Stimulated activated naive CD8-positive, alpha-beta T cell treated with anti-CD3 and anti-CD28 coated beads, Interleukin-15, Interleukin-2, amounts not matched to agents 100 ng/mL and 50 ng/mL, for 24 hours (primary cell): ENCODE data around the gene COG1.

Source experiments
- H3K27ac Mint-ChIP-seq: one replicate; pipeline ENCODE4 v1.8.0; 2021; ENCODE audit warnings: mild to moderate bottlenecking, mixed read lengths
- H3K27me3 Mint-ChIP-seq: one replicate; pipeline ENCODE4 v1.8.0; 2021; ENCODE audit warnings: mixed read lengths
- H3K36me3 Mint-ChIP-seq: one replicate; pipeline ENCODE4 v1.8.0; 2021; ENCODE audit warnings: low read depth, mixed read lengths
- H3K4me1 Mint-ChIP-seq: one replicate; pipeline ENCODE4 v1.8.0; 2021; ENCODE audit warnings: low read depth, mixed read lengths
- H3K4me3 Mint-ChIP-seq: one replicate; pipeline ENCODE4 v1.8.0; 2021; ENCODE audit warnings: mild to moderate bottlenecking, mixed read lengths
- H3K9me3 Mint-ChIP-seq: one replicate; pipeline ENCODE4 v1.8.0; 2021; ENCODE audit warnings: mixed read lengths

Gene COG1

DNA sequence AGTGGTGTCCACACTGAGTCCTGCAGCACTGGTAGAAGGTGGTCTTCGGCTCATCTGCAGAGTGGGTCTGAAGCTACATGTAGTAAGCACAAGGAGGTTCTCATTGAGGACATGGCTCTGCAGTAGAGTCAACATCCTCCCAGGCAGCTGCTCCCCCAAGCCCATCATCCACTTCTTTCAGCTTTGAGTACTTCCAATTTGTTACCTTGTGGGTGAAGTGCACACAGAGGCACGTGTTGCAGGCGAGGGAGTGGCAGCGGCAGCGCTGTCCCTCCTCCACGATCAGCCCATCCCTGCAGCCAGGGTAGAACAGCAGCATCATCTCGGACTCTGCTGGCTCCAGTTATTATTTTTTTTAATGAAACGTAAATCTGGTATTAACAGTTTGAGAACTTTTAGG, 29.8 kb upstream of the COG1 start:
- Mint-ChIP-seq H3K9me3 (no peaks in the 10 kb centered on the region), H3K27me3 (peaks cover 63% of the 10 kb centered on the region), H3K4me1 (peaks cover 34% of the 10 kb centered on the region), H3K36me3 (no peaks in the 10 kb centered on the region), H3K27ac (no peak overlapping the region), H3K4me3 (no peak overlapping the region)

DNA sequence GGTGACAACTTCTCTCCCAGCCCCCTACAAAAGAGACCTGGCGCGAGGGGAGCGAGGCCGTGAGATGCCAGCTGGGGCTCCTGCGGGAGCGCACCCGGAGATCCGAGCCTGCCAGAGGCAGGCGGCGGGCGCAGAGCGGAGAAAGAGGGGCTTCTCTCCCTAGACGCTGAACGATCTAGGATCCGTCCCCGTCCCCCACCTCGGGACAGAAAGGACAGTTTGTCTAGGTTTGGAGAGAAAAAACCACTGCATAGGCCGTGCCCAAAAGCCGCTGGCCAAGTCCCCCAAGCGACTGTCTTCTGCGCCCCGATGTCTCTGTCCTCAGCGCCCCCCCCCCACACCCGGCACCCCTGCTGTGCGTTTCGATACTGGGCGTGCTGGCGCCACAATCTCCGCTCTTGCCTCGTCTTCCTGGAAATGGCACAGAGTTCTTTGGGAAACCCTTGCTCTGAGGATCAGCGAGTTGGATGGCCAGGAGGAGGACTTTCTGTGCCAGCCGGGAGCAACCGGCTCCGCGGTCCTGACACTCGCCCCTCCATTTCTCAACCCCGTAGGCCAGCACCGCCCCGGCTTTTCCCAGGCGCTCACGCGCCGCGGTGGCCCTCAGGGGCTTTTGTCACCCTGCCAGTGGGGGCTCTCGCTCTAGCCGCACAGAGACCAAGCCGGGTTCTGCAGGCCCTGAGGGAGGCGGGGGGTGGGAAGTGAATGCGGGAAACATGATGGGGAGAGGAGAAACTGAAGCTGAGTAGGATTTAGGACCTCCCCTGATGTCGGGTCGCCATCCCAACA, 27.0 kb upstream of the COG1 start:
- Mint-ChIP-seq H3K27me3 (peaks cover 58% of the 10 kb centered on the region), H3K36me3 (no peaks in the 10 kb centered on the region)

DNA sequence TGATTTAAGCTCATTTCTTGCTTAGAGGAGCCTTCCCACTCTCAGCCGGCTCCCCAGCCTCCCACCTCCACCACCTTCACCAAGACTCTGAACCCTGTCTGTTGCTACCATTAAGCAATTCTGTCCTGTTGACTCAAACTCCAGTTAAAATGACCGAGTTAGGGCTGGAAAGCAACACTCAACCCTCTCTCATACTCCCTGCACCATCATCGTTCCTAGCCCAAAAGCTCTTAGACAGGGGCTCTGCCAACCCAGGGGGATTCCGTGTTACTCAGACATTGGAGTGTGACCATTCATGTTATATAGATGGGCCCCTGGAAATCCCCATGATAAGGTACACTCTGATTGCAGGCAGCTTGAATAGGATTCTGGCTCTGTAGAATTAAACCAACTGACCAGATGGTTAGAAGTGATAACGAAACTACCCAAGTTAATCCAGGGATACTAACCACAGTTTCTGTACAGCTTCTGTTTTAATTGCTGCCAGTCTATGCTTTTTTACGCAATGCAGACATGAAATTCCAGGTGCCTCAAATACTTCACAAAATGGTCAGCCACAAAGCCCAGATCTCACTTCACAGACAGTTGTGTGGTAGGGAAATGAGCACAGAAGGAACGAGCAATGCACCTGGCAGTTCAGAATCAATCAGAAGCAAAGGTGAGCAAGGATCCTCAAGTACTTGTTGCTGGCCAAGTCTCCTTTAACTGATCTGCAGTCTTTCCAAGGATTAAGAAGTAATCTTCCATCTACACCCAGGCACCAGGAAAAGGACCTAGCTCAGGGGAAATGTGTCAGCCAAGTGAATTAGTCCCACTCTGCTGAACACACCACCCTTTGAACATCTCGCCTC, 25.9 kb upstream of the COG1 start:
- H3K4me1 Mint-ChIP-seq: peaks cover 35% of the 10 kb centered on the region
- H3K27ac Mint-ChIP-seq: peak overlapping the region; percentile 59
- peaks cover 55% of the 10 kb centered on the region for H3K27me3 Mint-ChIP-seq
- peak overlapping the region; percentile 72 for H3K4me3 Mint-ChIP-seq
- H3K36me3 Mint-ChIP-seq: no peaks in the 10 kb centered on the region
- H3K9me3 Mint-ChIP-seq: no peaks in the 10 kb centered on the region

More for the DNA sequence above, 27.0 kb upstream of the COG1 start:
- H3K4me1 Mint-ChIP-seq: peaks cover 34% of the 10 kb centered on the region
- no peak overlapping the region for H3K27ac Mint-ChIP-seq
- no peaks in the 10 kb centered on the region for H3K9me3 Mint-ChIP-seq
- H3K4me3 Mint-ChIP-seq: peak overlapping the region; percentile 81

DNA sequence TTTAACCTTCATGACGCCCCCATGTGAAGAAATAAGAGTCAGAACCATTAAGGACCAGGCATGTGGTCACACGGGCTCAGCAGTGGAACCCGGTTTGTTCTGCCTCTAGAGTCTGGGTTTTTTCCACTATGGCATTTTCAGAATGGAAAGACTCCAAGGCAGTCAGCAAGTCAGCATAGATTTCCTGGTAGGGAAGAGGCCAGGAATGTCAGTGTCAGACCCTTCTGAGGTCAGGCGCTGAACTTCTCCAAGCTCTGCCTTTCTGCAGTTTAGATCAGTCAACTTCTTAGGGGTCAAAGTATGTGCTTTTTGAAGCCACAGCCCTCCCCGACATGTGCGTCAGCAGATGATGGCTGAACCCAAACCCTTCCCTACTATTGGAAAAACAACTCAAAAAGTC, 24.2 kb upstream of the COG1 start:
- Mint-ChIP-seq H3K27me3 (peaks cover 41% of the 10 kb centered on the region), H3K4me1 (peaks cover 41% of the 10 kb centered on the region), H3K4me3 (no peak overlapping the region)

DNA sequence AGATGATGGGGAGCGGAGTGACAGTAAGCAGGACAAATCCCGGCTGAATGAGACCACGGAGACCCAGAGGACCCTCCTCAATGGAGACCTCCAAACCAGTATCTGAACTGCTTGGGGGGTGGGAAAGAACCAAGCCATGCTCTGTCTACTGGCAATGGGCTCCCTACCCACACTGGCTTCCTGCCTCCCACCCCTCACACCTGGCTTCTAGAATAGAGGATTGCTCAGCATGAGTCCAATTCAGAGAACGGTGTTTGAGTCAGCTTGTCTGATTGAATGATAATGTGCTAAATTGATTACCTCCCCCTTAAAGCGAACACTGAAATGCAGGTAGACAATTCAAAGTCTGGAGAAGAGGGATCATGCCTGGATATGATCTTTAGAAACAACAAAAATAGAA, 22.5 kb upstream of the COG1 start:
- no peaks in the 10 kb centered on the region for H3K36me3 Mint-ChIP-seq
- H3K27ac Mint-ChIP-seq: no peak overlapping the region
- H3K4me3 Mint-ChIP-seq: no peak overlapping the region
- peaks cover 28% of the 10 kb centered on the region for H3K4me1 Mint-ChIP-seq
- peaks cover 28% of the 10 kb centered on the region for H3K27me3 Mint-ChIP-seq
- H3K9me3 Mint-ChIP-seq: no peaks in the 10 kb centered on the region

More for the DNA sequence above, 24.2 kb upstream of the COG1 start:
- H3K9me3 Mint-ChIP-seq: no peaks in the 10 kb centered on the region
- H3K27ac Mint-ChIP-seq: no peak overlapping the region
- H3K36me3 Mint-ChIP-seq: no peaks in the 10 kb centered on the region

DNA sequence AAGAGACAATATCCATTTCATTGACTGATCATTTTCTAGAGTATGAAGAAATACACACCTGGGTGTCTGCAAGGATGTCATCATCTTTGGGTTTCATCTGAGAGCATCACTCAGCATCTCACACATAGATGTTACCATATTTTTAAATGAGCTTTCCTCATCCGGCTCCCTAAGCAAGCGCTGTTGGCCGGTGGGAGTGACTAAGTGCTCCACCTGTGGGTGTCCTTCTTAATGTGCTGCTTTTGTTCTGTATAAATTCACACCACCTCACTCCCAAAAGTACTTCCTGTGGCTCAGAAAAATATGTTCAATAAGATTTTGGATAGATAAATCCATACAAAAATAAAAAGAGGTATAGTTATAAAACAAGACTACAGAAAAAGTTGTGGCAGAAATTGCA, 20.6 kb upstream of the COG1 start:
- H3K27me3 Mint-ChIP-seq: peaks cover 16% of the 10 kb centered on the region
- H3K4me3 Mint-ChIP-seq: no peak overlapping the region
- peaks cover 6% of the 10 kb centered on the region for H3K9me3 Mint-ChIP-seq
- H3K36me3 Mint-ChIP-seq: peaks cover 5% of the 10 kb centered on the region
- H3K27ac Mint-ChIP-seq: no peak overlapping the region
- peaks cover 12% of the 10 kb centered on the region for H3K4me1 Mint-ChIP-seq

DNA sequence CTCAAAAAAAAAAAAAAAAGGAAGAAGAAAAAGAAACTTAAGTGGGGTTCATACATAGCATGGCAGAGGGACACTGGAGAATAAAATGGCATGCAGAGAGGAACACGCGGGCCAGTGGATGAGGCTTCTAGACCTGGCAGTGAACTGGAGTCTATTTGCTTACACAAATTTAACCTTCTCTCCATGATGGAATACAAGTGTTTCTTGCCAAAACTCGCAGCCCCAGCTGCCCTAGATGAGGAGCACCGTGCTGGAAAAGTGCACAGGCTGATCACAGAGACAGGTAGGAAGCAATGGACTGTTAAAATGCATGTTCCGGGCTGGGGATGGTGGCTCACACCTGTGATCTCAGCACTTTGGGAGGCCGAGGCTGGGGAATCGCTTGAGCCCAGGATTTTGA, 18.7 kb upstream of the COG1 start:
- Mint-ChIP-seq H3K36me3 (peaks cover 9% of the 10 kb centered on the region), H3K27me3 (peaks cover 2% of the 10 kb centered on the region), H3K9me3 (peaks cover 6% of the 10 kb centered on the region), H3K4me1 (peaks cover 7% of the 10 kb centered on the region), H3K4me3 (no peak overlapping the region), H3K27ac (no peak overlapping the region)

DNA sequence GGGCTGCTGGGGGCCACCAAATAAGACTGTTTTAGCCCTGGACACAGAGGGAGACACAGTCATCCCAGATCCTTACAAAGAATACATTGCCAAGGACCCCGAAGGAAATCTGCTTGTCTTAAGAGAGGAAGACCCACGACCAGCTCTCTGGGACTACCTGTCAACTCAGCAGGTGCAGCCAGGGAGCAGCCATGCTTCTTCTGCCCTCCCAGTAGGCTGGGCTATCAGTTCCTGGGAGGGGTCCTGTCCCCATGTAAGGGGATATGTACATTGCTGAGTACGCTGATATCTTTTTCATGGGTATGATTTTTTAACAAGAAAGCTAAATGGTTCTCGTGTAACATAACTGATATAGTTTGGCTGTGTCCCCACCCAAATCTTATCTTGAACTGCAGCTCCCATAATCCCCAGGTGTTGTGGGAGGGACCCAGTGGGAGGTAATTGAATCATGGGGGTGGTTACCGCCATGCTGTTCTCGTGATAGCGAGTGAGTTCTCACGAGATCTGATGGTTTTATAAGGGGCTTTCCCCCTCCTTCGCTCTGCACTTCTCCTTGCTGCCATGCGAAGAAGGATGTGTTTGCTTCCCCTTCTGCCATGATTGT, 16.8 kb upstream of the COG1 start:
- H3K27ac Mint-ChIP-seq: no peak overlapping the region
- H3K4me1 Mint-ChIP-seq: peaks cover 7% of the 10 kb centered on the region
- no peaks in the 10 kb centered on the region for H3K27me3 Mint-ChIP-seq
- H3K9me3 Mint-ChIP-seq: peaks cover 6% of the 10 kb centered on the region
- H3K4me3 Mint-ChIP-seq: no peak overlapping the region
- peaks cover 9% of the 10 kb centered on the region for H3K36me3 Mint-ChIP-seq

DNA sequence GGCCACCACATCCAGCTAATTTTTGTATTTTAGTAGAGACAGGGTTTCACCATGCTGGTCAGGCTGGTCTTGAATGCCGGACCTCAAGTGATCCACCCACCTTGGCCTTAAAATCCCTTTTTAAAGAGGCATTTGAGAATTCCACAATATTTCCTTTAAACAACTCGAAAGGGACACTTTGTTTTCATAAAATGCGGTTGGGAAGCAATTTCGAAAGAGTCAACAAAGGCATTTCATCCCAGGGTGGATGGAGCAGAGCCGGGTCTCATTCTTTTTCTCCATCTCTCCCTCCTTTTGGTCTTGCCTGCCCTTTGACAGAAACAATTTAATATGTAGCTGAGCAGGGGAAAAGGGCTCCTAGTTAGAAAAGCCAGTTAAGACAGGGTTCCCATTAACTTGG, 13.5 kb upstream of the COG1 start:
- Mint-ChIP-seq H3K27me3 (no peaks in the 10 kb centered on the region), H3K36me3 (peaks cover 13% of the 10 kb centered on the region), H3K9me3 (peaks cover 6% of the 10 kb centered on the region), H3K27ac (no peak overlapping the region), H3K4me1 (no peaks in the 10 kb centered on the region), H3K4me3 (no peak overlapping the region)

DNA sequence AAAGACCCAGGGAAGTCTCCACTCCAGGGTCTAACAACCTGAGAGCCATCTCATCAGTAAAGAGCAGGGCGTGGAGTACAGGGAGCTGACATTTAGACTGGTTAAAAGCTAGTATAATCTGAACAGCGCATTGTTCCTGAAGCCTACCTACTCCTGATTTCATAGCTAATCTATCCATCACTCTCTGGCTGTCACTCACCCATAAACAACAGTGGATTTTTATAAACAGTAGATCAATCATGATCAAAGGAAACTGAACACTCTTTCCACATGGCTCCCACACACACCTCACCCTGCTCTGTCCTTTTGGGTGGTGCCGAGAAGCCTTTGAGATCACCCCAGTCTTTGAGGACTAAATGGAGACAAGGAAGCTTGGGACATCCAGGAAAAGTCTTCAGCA, 13.0 kb upstream of the COG1 start:
- Mint-ChIP-seq H3K4me1 (no peaks in the 10 kb centered on the region), H3K9me3 (peaks cover 6% of the 10 kb centered on the region), H3K27ac (no peak overlapping the region), H3K36me3 (peaks cover 13% of the 10 kb centered on the region), H3K27me3 (no peaks in the 10 kb centered on the region), H3K4me3 (no peak overlapping the region)

DNA sequence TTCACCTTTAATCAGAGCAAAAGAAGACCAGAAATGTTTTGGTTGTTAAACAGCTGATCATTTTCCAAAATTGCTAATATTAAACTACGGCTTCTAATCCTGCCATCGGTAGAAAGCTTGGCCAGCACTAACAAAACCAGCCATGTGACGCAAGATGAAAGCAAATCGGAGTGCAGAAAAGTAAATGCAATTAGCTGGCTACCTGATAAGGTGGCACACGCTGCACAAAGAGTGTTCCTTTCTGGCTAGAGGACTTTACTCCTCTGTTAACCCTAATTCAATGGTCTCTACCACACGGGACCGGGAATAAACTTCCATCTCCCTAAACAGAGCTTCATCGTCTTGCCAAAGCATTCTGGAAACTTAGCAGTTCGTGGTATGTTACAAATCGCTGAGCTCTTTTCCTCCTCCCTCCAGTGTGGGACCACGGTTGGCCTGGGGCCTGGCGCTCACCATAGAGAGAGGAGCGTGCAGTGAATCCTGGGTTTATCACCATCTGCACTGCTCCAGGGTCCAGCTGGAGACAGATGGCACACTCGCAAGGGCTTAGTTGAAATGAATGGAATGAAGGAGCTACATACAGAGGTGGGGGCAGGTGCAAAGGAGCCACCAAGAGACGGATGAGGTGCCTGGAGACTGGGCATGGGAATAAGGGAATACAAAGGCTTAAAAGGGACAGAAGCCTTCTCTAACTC, 10.1 kb upstream of the COG1 start:
- Mint-ChIP-seq H3K4me1 (no peaks in the 10 kb centered on the region), H3K27me3 (no peaks in the 10 kb centered on the region), H3K27ac (no peak overlapping the region), H3K36me3 (peaks cover 7% of the 10 kb centered on the region), H3K4me3 (no peak overlapping the region), H3K9me3 (no peaks in the 10 kb centered on the region)

DNA sequence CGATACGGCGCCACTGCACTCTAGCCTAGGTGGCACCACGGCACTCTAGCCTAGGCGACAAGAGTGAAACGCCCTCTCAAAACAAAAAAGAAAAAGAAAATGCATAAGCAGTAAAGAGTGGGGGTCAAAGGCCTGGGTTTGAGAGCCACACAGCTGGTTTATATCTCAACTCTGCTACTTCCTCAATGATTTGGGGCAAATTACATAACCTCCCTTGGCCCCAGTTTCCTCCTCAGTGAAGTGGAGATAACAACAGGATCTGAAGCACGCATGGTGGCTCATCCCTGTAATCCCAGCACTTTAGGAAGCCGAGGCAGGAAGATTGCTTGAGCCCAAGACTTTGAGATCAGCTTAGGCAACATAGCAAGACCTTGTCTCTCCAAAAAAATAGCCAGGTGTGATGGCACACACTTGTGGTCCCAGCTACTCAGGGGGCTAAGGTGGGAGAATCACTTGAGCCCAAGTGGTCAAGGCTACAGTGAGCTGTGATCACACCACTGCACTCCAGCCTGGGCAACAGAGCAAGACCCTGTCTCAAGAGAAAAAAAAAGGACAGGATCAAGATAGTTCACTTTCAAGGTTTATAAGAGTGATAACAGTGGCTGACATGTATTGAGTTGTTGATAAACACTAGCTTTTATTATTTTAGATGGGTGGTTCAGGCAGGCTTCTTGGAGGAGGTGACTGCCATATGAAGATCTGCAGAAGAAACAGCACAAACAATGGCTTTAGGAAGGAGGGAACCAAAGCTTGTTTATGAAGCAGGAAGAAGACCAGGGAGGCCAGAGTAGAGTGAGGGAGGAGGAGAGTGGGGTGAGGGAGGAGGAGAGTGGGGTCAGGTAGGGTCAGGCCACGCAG, 8.5 kb upstream of the COG1 start:
- Mint-ChIP-seq H3K9me3 (no peaks in the 10 kb centered on the region), H3K27ac (no peak overlapping the region), H3K4me1 (no peaks in the 10 kb centered on the region), H3K27me3 (no peaks in the 10 kb centered on the region), H3K4me3 (no peak overlapping the region), H3K36me3 (peaks cover 8% of the 10 kb centered on the region)

DNA sequence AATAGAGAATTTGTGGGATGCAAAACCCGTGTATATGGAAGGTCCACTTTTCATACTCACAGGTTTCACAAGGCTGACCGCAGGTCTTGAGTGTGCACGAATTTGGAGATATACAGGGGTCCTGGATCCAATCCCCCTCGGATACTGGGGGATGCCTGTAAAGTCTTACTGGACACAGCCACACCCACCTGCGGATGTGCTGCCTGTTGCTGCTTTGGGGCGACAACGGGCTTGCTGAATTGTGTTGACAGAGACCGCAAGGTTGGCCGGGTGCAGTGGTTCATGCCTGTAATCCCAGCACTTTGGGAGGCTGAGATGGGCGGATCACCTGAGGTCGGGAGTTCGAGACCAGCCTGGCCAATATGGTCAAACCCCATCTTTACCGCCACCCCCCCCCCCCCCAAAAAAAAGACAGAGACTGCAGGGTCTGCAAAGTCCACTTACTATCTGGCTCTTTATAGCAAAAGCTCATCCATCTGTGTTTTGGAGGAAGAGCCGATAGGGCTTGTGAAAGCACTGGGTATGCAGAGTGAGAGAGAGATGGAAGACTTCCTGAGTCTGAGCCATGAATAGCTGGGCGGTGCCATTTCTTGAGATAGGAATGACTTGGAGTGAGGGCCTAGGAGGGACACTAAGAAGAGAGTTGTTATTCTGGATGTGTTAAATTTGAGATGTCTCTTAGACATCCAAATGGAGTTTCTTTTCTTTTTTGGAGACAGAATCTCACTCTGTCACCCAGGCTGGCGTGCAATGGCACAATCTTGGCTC, 6.4 kb upstream of the COG1 start:
- H3K27ac Mint-ChIP-seq: no peak overlapping the region
- no peaks in the 10 kb centered on the region for H3K27me3 Mint-ChIP-seq
- H3K9me3 Mint-ChIP-seq: no peaks in the 10 kb centered on the region
- peaks cover 4% of the 10 kb centered on the region for H3K4me1 Mint-ChIP-seq
- peaks cover 8% of the 10 kb centered on the region for H3K36me3 Mint-ChIP-seq
- no peak overlapping the region for H3K4me3 Mint-ChIP-seq
